NCI-H524 (cell line): Measurements from ENCODE around the gene SLC8A2.

Source experiments
- DNase-seq, 2 experiments: peaks; one replicate each; lab custom pipeline; 2025; lab: John Stamatoyannopoulos, UW

SLC8A2 gene

GRCh38 chr19:47381121-47381520 is 90.6 kb downstream of the SLC8A2 start:
- DNase-seq: no peak

- no peak for DNase-seq
Observed at GRCh38 chr19:47380559-47380958, 91.1 kb downstream of the SLC8A2 start.

- peak; percentile 84 to 93 for DNase-seq
Observed at GRCh38 chr19:47379381-47379938, 92.2 kb downstream of the SLC8A2 start.

- DNase-seq: no peak
Observed at GRCh38 chr19:47378246-47378645, 93.4 kb downstream of the SLC8A2 start.
